Measurements from ENCODE around the gene ZNFX1.

ZNFX1 gene

GRCh38 chr20:49278036-49278817, at the start of gene ZNFX1:
Gene ZNFX1, minus strand, starts transcription at chr20:49278057. Its CDS starts 2,218 bp downstream, at chr20:49275839.
- no peak for TF ChIP-seq GATA2 (IDR thresholded peaks at IDR 0.05; ENCODE audit: low read depth, low read length)
- no peak for TF ChIP-seq GATA3 (IDR thresholded peaks at IDR 0.05; ENCODE audit: low read depth, low read length)

- TF ChIP-seq GATA2 (IDR thresholded peaks at IDR 0.05; ENCODE audit: low read depth, low read length) (no peak), GATA3 (IDR thresholded peaks at IDR 0.05; ENCODE audit: low read depth, low read length) (no peak)
Measured at GRCh38 chr20:49326026-49326425, 48.2 kb upstream of the ZNFX1 start.

- TF ChIP-seq GATA3 (IDR thresholded peaks at IDR 0.05; ENCODE audit: low read depth, low read length), result no peak
- TF ChIP-seq GATA2 (IDR thresholded peaks at IDR 0.05; ENCODE audit: low read depth, low read length), result no peak
Measured at GRCh38 chr20:49324306-49324705, 46.4 kb upstream of the ZNFX1 start.

GRCh38 chr20:49323622-49324238, 45.9 kb upstream of the ZNFX1 start:
- TF ChIP-seq GATA2 (IDR thresholded peaks at IDR 0.05; ENCODE audit: low read depth, low read length) (no peak), GATA3 (IDR thresholded peaks at IDR 0.05; ENCODE audit: low read depth, low read length) (no peak)

GRCh38 chr20:49320460-49320859, 42.6 kb upstream of the ZNFX1 start:
- TF ChIP-seq GATA2 (IDR thresholded peaks at IDR 0.05; ENCODE audit: low read depth, low read length), result no peak
- no peak for TF ChIP-seq GATA3 (IDR thresholded peaks at IDR 0.05; ENCODE audit: low read depth, low read length)

GRCh38 chr20:49319208-49319809, 41.5 kb upstream of the ZNFX1 start:
- TF ChIP-seq GATA3 (IDR thresholded peaks at IDR 0.05; ENCODE audit: low read depth, low read length) (no peak), GATA2 (IDR thresholded peaks at IDR 0.05; ENCODE audit: low read depth, low read length) (no peak)

GRCh38 chr20:49318430-49319207, 40.8 kb upstream of the ZNFX1 start:
- TF ChIP-seq GATA3 (IDR thresholded peaks at IDR 0.05; ENCODE audit: low read depth, low read length), result no peak
- TF ChIP-seq GATA2 (IDR thresholded peaks at IDR 0.05; ENCODE audit: low read depth, low read length), result no peak

- no peak for TF ChIP-seq GATA3 (IDR thresholded peaks at IDR 0.05; ENCODE audit: low read depth, low read length)
- TF ChIP-seq GATA2 (IDR thresholded peaks at IDR 0.05; ENCODE audit: low read depth, low read length), result no peak
Measured at GRCh38 chr20:49318091-49318429, 40.2 kb upstream of the ZNFX1 start.

- TF ChIP-seq GATA2 (IDR thresholded peaks at IDR 0.05; ENCODE audit: low read depth, low read length), result no peak
- no peak for TF ChIP-seq GATA3 (IDR thresholded peaks at IDR 0.05; ENCODE audit: low read depth, low read length)
Measured at GRCh38 chr20:49316704-49317103, 38.8 kb upstream of the ZNFX1 start.

GRCh38 chr20:49315580-49315979, 37.7 kb upstream of the ZNFX1 start:
- TF ChIP-seq GATA3 (IDR thresholded peaks at IDR 0.05; ENCODE audit: low read depth, low read length), result no peak
- no peak for TF ChIP-seq GATA2 (IDR thresholded peaks at IDR 0.05; ENCODE audit: low read depth, low read length)

GRCh38 chr20:49313283-49313682, 35.4 kb upstream of the ZNFX1 start:
- TF ChIP-seq GATA2 (IDR thresholded peaks at IDR 0.05; ENCODE audit: low read depth, low read length) (no peak), GATA3 (IDR thresholded peaks at IDR 0.05; ENCODE audit: low read depth, low read length) (no peak)

- TF ChIP-seq GATA3 (IDR thresholded peaks at IDR 0.05; ENCODE audit: low read depth, low read length) (no peak), GATA2 (IDR thresholded peaks at IDR 0.05; ENCODE audit: low read depth, low read length) (no peak)
Measured at GRCh38 chr20:49312661-49313060, 34.8 kb upstream of the ZNFX1 start.

GRCh38 chr20:49310705-49311104, 32.8 kb upstream of the ZNFX1 start:
- TF ChIP-seq GATA2 (IDR thresholded peaks at IDR 0.05; ENCODE audit: low read depth, low read length) (no peak), GATA3 (IDR thresholded peaks at IDR 0.05; ENCODE audit: low read depth, low read length) (no peak)

- no peak for TF ChIP-seq GATA3 (IDR thresholded peaks at IDR 0.05; ENCODE audit: low read depth, low read length)
- TF ChIP-seq GATA2 (IDR thresholded peaks at IDR 0.05; ENCODE audit: low read depth, low read length), result no peak
Measured at GRCh38 chr20:49308875-49309274, 31.0 kb upstream of the ZNFX1 start.
